ENCODE results near the gene IGF1R. TPM values are rescaled to one million over a fixed set of nuclear protein-coding genes. Genes with fewer than 3 reads are reported as not detected.

Gene IGF1R
- total RNA-seq, 4 donors from 2014 or later = 49.4 to 239 (median 109) TPM

- no peak for DNase-seq
- H3K27ac ChIP-seq = peak overlapping the region; percentile 35 to 67 (median 62)
- no peaks in the 10 kb centered on the region for H3K36me3 ChIP-seq
- in situ Hi-C loops (cut with MboI; ENCODE audit: low pct_ligation_motif_present in 1 of 4, low pct_unique_long_range_greater_than_20kb in 1 of 4, low sequenced_read_pairs in 3 of 4) (no loop called here), intact Hi-C loops (cut with DNase I; ENCODE audit: low total_unique reads) (no loop called here)
- H3K27me3 ChIP-seq = no peaks in the 10 kb centered on the region
- 34 to 39% methylated on average over 3 to 10 of the region's 10 CpGs for WGBS, 2 donors (ENCODE audit: low coverage in 1 of 2)
- TF ChIP-seq POLR2AphosphoS5 (IDR thresholded peaks at IDR 0.05) (no peak), EP300 (IDR thresholded peaks at IDR 0.05; ENCODE audit: low read depth) (no peak), CTCF (IDR thresholded peaks at IDR 0.05) (no peak), POLR2A (IDR thresholded peaks at IDR 0.05) (no peak)
- H3K4me1 ChIP-seq = peaks cover 11 to 34% (median 26%) of the 10 kb centered on the region in 4 donors
- no peaks in the 10 kb centered on the region for H3K9me3 ChIP-seq
- no peak overlapping the region for H3K4me3 ChIP-seq
Observed at GRCh38 chr15:98745650-98746374, 97.5 kb downstream of the IGF1R start.

GRCh38 chr15:98746375-98747155 is 98.2 kb downstream of the IGF1R start:
- Histone ChIP-seq H3K27ac (peak overlapping the region in 2 of 4 donors; percentile 59 to 64), H3K27me3 (no peaks in the 10 kb centered on the region), H3K36me3 (no peaks in the 10 kb centered on the region), H3K9me3 (no peaks in the 10 kb centered on the region), H3K4me1 (peaks cover 11 to 33% (median 28%) of the 10 kb centered on the region in 4 donors), H3K4me3 (no peak overlapping the region)
- in situ Hi-C loops (cut with MboI; ENCODE audit: low pct_ligation_motif_present in 1 of 4, low pct_unique_long_range_greater_than_20kb in 1 of 4, low sequenced_read_pairs in 3 of 4) = no loop called here
- no peak for DNase-seq
- intact Hi-C loops (cut with DNase I; ENCODE audit: low total_unique reads) = no loop called here
- TF ChIP-seq CTCF (IDR thresholded peaks at IDR 0.05) = no peak
- TF ChIP-seq EP300 (IDR thresholded peaks at IDR 0.05; ENCODE audit: low read depth) = no peak
- TF ChIP-seq POLR2AphosphoS5 (IDR thresholded peaks at IDR 0.05) = no peak
- TF ChIP-seq POLR2A (IDR thresholded peaks at IDR 0.05) = no peak
- 43 to 66% methylated on average over 6 to 8 of the region's 8 CpGs for WGBS, 2 donors (ENCODE audit: low coverage in 1 of 2)

GRCh38 chr15:98751767-98752166 is 103.4 kb downstream of the IGF1R start:
- H3K27ac ChIP-seq = no peak overlapping the region
- intact Hi-C loops (cut with DNase I; ENCODE audit: low total_unique reads) (no loop called here), in situ Hi-C loops (cut with MboI; ENCODE audit: low pct_ligation_motif_present in 1 of 4, low pct_unique_long_range_greater_than_20kb in 1 of 4, low sequenced_read_pairs in 3 of 4) (no loop called here)
- no peaks in the 10 kb centered on the region for H3K27me3 ChIP-seq
- no peaks in the 10 kb centered on the region for H3K36me3 ChIP-seq
- no peak overlapping the region for H3K4me3 ChIP-seq
- H3K4me1 ChIP-seq = peaks cover 0 to 22% (median 13%) of the 10 kb centered on the region in 4 donors
- DNase-seq = no peak
- H3K9me3 ChIP-seq = no peaks in the 10 kb centered on the region
- WGBS, 2 donors (ENCODE audit: low coverage in 1 of 2) = 67 to 76% methylated on average over 4 of the region's 4 CpGs
- TF ChIP-seq POLR2A (IDR thresholded peaks at IDR 0.05) = no peak
- TF ChIP-seq CTCF (IDR thresholded peaks at IDR 0.05) = no peak
- no peak for TF ChIP-seq POLR2AphosphoS5 (IDR thresholded peaks at IDR 0.05)
- no peak for TF ChIP-seq EP300 (IDR thresholded peaks at IDR 0.05; ENCODE audit: low read depth)

Data from transverse colon (tissue), 4 donors.